H9 (cell line): ENCODE data around the gene ATG9B. TPM values are rescaled to one million over a fixed set of nuclear protein-coding genes. Genes with fewer than 3 reads are reported as not detected.

Experiments used
- DNase-seq: peaks from one replicate; pipeline ENCODE4 v3.0.0-alpha.2; 2017
- H2AFZ ChIP-seq: one replicate; pipeline ENCODE4 v1.6.1; 2013; ENCODE audit warnings: mild to moderate bottlenecking, low read length, control low read depth, moderate library complexity
- H2AK5ac ChIP-seq: 2 replicates; pipeline ENCODE4 v1.6.1; 2013; ENCODE audit warnings: low read length, control low read depth, mixed read lengths; ENCODE audit not compliant: insufficient read length
- H2BK120ac ChIP-seq: one replicate; pipeline ENCODE4 v1.6.1; 2013; ENCODE audit warnings: low read depth, mild to moderate bottlenecking, low read length, control low read depth, inconsistent platforms; ENCODE audit not compliant: poor library complexity, severe bottlenecking
- H2BK12ac ChIP-seq: 2 replicates; pipeline ENCODE4 v1.6.1; 2013; ENCODE audit warnings: low read length, control low read depth, mixed read lengths, low read depth; ENCODE audit not compliant: insufficient read length
- H2BK15ac ChIP-seq: 2 replicates; pipeline ENCODE4 v1.6.1; 2013; ENCODE audit warnings: low read depth, low read length, control low read depth
- H2BK20ac ChIP-seq: one replicate; pipeline ENCODE4 v1.6.1; 2013; ENCODE audit warnings: low read depth, mild to moderate bottlenecking, low read length, control low read depth, inconsistent platforms; ENCODE audit not compliant: poor library complexity, severe bottlenecking
- H2BK5ac ChIP-seq: 2 replicates; pipeline ENCODE4 v1.6.1; 2013; ENCODE audit warnings: low read length, control low read depth, mixed read lengths; ENCODE audit not compliant: insufficient read length
- H3K14ac ChIP-seq: 2 replicates; pipeline ENCODE4 v1.6.1; 2013; ENCODE audit warnings: low read length, control low read depth; ENCODE audit not compliant: insufficient read depth
- H3K18ac ChIP-seq: 2 replicates; pipeline ENCODE4 v1.6.1; 2013; ENCODE audit warnings: low read depth, mild to moderate bottlenecking, mixed read lengths, low read length, control low read depth; ENCODE audit not compliant: insufficient read length
- H3K23ac ChIP-seq: 2 replicates; pipeline ENCODE4 v1.6.1; 2013; ENCODE audit warnings: low read length, control low read depth, mixed read lengths, low read depth; ENCODE audit not compliant: insufficient read length
- H3K23me2 ChIP-seq: 2 replicates; pipeline ENCODE4 v1.6.1; 2013; ENCODE audit warnings: low read depth, mild to moderate bottlenecking, mixed read lengths, low read length, control low read depth; ENCODE audit not compliant: insufficient read length, poor library complexity, severe bottlenecking
- H3K27ac ChIP-seq: 2 replicates; pipeline ENCODE4 v1.5.1; 2013; ENCODE audit warnings: low read length, control low read depth, mixed read lengths, low read depth; ENCODE audit not compliant: insufficient read length
- H3K27me3 ChIP-seq: 2 replicates; pipeline ENCODE4 v1.6.1; 2013; ENCODE audit warnings: low read length, control low read depth, inconsistent platforms; ENCODE audit not compliant: insufficient read depth
- H3K4ac ChIP-seq: 2 replicates; pipeline ENCODE4 v1.6.1; 2013; ENCODE audit warnings: low read depth, mild to moderate bottlenecking, control low read depth, inconsistent platforms, low read length, moderate library complexity
- H3K4me1 ChIP-seq: 2 replicates; pipeline ENCODE4 v1.6.1; 2013; ENCODE audit warnings: low read length, control low read depth, inconsistent platforms; ENCODE audit not compliant: insufficient read depth
- H3K4me2 ChIP-seq: 2 replicates; pipeline ENCODE4 v1.6.1; 2013; ENCODE audit warnings: low read length, control low read depth, mixed read lengths; ENCODE audit not compliant: insufficient read length, insufficient read depth
- H3K56ac ChIP-seq: 2 replicates; pipeline ENCODE4 v1.6.1; 2013; ENCODE audit warnings: low read depth, mild to moderate bottlenecking, mixed read lengths, low read length, control low read depth; ENCODE audit not compliant: insufficient read length
- H3K79me1 ChIP-seq: 2 replicates; pipeline ENCODE4 v1.6.1; 2013; ENCODE audit warnings: low read depth, mild to moderate bottlenecking, moderate library complexity, low read length, control low read depth, inconsistent platforms; ENCODE audit not compliant: insufficient read depth, poor library complexity, severe bottlenecking
- H3K79me2 ChIP-seq: 2 replicates; pipeline ENCODE4 v1.6.1; 2013; ENCODE audit warnings: low read length, control low read depth, inconsistent platforms; ENCODE audit not compliant: insufficient read depth
- H3K9ac ChIP-seq: 2 replicates; pipeline ENCODE4 v1.6.1; 2013; ENCODE audit warnings: low read length, control low read depth, mixed read lengths; ENCODE audit not compliant: insufficient read length; ENCODE audit errors: extremely low read depth
- H3K9me3 ChIP-seq: one replicate; pipeline ENCODE4 v1.6.1; 2013; ENCODE audit warnings: low read depth, low read length, inconsistent platforms; ENCODE audit not compliant: control insufficient read depth
- H3T11ph ChIP-seq: one replicate; pipeline ENCODE4 v1.6.1; 2013; ENCODE audit warnings: mild to moderate bottlenecking, low read length, control low read depth, inconsistent platforms
- H4K20me1 ChIP-seq: one replicate; pipeline ENCODE4 v1.6.1; 2013; ENCODE audit not compliant: control insufficient read depth, insufficient read length, insufficient read depth
- H4K5ac ChIP-seq: 2 replicates; pipeline ENCODE4 v1.6.1; 2013; ENCODE audit warnings: low read depth, mild to moderate bottlenecking, mixed read lengths, low read length, control low read depth; ENCODE audit not compliant: insufficient read length
- H4K8ac ChIP-seq: replicated peaks from 2 replicates; pipeline ENCODE4 v1.6.1; 2013; ENCODE audit warnings: low read length, control low read depth, mixed read lengths, low read depth; ENCODE audit not compliant: insufficient read length
- H4K91ac ChIP-seq: 2 replicates; pipeline ENCODE4 v1.6.1; 2013; ENCODE audit warnings: low read depth, mild to moderate bottlenecking, moderate library complexity, mixed read lengths, low read length, control low read depth; ENCODE audit not compliant: insufficient read length
- H3K27ac Mint-ChIP-seq, 3 experiments: 2 replicates in 2 of 3; 3 replicates in 1 of 3; pipeline ENCODE4 v1.8.0; 2020 to 2021; ENCODE audit warnings: mixed read lengths in 3 of 3, mild to moderate bottlenecking in 1 of 3, moderate library complexity in 1 of 3
- H3K27me3 Mint-ChIP-seq: 2 replicates; pipeline ENCODE4 v1.8.0; 2021; ENCODE audit warnings: low read depth, mild to moderate bottlenecking, moderate library complexity, mixed read lengths
- H3K36me3 Mint-ChIP-seq, 3 experiments: 2 replicates in 2 of 3; 3 replicates in 1 of 3; pipeline ENCODE4 v1.8.0; 2020 to 2021; ENCODE audit warnings: low read depth in 3 of 3, mixed read lengths in 3 of 3; ENCODE audit not compliant: insufficient read depth in 1 of 3
- H3K4me1 Mint-ChIP-seq, 2 experiments: 2 replicates each; pipeline ENCODE4 v1.8.0; 2020; ENCODE audit warnings: mixed read lengths in 2 of 2
- H3K4me3 Mint-ChIP-seq, 2 experiments: 2 replicates in 1 of 2; 3 replicates in 1 of 2; pipeline ENCODE4 v1.8.0; 2020 to 2021; ENCODE audit warnings: mild to moderate bottlenecking in 2 of 2, mixed read lengths in 2 of 2, moderate library complexity in 1 of 2
- H3K9me3 Mint-ChIP-seq, 2 experiments: 2 replicates in 1 of 2; 3 replicates in 1 of 2; pipeline ENCODE4 v1.8.0; 2020; ENCODE audit warnings: mild to moderate bottlenecking in 2 of 2, mixed read lengths in 2 of 2, moderate library complexity in 1 of 2
- WGBS: extraction: QIAGEN DNeasy Blood & Tissue Kit; methylation state at CpG from one replicate; pipeline ENCODE4 v1.1.7; 2013; ENCODE audit warnings: missing lambda C conversion rate, low lambda C conversion rate, mixed read lengths; ENCODE audit not compliant: insufficient read length; ENCODE audit errors: extremely low coverage; 5-methylcytosine and 5-hydroxymethylcytosine counted together
- total RNA-seq: library from RNA; stranded (reverse); gene quantifications from 2 replicates; pipeline ENCODE4 v1.2.1, GENCODE V29; 2021
- TF ChIP-seq, protein P1 (sequence below): fragments of 200-600 bp; sonication (generic); conservative IDR thresholded peaks from 3 replicates; pipeline ENCODE4 v1.8.0; 2021; ENCODE audit warnings: antibody characterized with exemption, mild to moderate bottlenecking

ATG9B gene
- total RNA-seq, 1 experiment from 2014 or later, result 1.5 TPM

DNA sequence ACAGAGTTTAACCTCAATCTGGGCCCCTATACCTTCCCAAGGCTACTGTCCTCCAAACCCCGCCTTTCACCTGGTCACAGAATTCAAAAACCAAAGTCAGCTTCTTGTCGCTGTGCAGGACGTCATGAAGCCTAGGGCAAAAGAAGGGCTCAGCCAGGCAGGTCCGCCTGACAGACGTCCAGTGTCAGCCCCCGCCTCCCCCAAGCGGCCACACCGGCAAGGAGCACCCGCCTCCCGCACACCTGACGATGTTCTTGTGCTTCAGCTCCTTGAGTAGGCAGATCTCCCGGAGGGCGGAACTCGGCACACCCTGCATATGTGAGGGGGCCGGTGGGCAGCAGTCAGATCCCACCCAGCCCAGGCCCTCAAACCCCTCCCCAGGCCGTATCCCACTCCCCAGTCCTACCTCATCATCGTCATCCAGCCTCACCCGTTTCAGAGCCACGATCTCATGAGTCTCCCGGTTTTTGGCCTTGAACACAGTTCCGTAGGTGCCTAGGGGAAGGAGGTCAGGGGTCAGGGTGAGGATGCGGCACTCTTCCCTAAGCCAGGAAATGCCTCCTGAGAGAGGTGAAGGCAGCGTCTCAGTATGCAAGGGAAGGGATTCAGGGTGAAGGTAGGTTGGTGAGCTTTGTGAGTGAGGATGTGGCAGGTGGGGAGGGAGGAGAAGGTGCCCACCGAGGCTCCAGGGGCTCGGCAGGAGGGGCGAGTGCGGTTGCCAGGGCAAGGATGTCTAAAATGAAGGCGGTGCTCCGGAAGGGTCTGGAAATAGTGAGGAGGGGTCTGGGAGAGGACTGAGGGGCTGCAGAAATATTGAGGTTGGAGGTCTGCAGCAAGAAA lies 32.6 kb upstream of the ATG9B start:
- WGBS, result no CpG with 5 or more reads among the region's 29 CpGs

More for the DNA sequence above, 32.6 kb upstream of the ATG9B start:
- Mint-ChIP-seq H3K36me3 (peaks cover 0 to 11% (median 0%) of the 10 kb centered on the region in 3 experiments; a peak in 3 of 7 replicates), H3K9me3 (no peaks in the 10 kb centered on the region; a peak in 1 of 5 replicates), H3K27me3 (peaks cover 32% of the 10 kb centered on the region), H3K27ac (peak overlapping the region in 1 of 3 experiments; percentile 56; a peak in 2 of 7 replicates), H3K4me1 (peaks cover 34 to 45% of the 10 kb centered on the region in 2 experiments), H3K4me3 (peak overlapping the region; percentile 78 to 91)
- Histone ChIP-seq H3K9ac (no peak overlapping the region), H2BK12ac (no peak overlapping the region), H2AK5ac (no peak overlapping the region), H3K18ac (no peak overlapping the region), H3K4me2 (peak overlapping the region; percentile 81), H2BK20ac (no peak overlapping the region), H2BK15ac (no peak overlapping the region), H3K4ac (no peak overlapping the region), H3K23ac (no peak overlapping the region), H3K14ac (no peak overlapping the region), H3K27ac (no peak overlapping the region), H3T11ph (no peak overlapping the region), H4K20me1 (no peaks in the 10 kb centered on the region), H3K27me3 (no peaks in the 10 kb centered on the region; the same call in 1 of the 2 replicates), H2AFZ (no peak overlapping the region), H3K56ac (no peak overlapping the region), H3K79me1 (no peaks in the 10 kb centered on the region), H4K91ac (no peak overlapping the region), H2BK120ac (no peak overlapping the region), H4K8ac (no peak overlapping the region), H3K9me3 (no peaks in the 10 kb centered on the region), H3K79me2 (no peaks in the 10 kb centered on the region), H4K5ac (no peak overlapping the region), H3K4me1 (peaks cover 8% of the 10 kb centered on the region), H3K23me2 (peaks cover 33% of the 10 kb centered on the region), H2BK5ac (no peak overlapping the region)
- TF ChIP-seq, protein P1, sequence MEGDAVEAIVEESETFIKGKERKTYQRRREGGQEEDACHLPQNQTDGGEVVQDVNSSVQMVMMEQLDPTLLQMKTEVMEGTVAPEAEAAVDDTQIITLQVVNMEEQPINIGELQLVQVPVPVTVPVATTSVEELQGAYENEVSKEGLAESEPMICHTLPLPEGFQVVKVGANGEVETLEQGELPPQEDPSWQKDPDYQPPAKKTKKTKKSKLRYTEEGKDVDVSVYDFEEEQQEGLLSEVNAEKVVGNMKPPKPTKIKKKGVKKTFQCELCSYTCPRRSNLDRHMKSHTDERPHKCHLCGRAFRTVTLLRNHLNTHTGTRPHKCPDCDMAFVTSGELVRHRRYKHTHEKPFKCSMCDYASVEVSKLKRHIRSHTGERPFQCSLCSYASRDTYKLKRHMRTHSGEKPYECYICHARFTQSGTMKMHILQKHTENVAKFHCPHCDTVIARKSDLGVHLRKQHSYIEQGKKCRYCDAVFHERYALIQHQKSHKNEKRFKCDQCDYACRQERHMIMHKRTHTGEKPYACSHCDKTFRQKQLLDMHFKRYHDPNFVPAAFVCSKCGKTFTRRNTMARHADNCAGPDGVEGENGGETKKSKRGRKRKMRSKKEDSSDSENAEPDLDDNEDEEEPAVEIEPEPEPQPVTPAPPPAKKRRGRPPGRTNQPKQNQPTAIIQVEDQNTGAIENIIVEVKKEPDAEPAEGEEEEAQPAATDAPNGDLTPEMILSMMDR, result peak; percentile 48; the same call in 2 of the 3 replicates
- peak; percentile 70 for DNase-seq
